Endometrial microvascular endothelial cells (primary cell): Measurements from ENCODE around the gene EYS. TPM values are rescaled to one million over a fixed set of nuclear protein-coding genes. Genes with fewer than 3 reads are reported as not detected.

Experiments
- in situ Hi-C: cut with HindIII; loops from 2 replicates; pipeline ENCODE4 v1.10.0; 2017; ENCODE audit warnings: low sequenced_read_pairs, low pct_unique_long_range_greater_than_20kb; ENCODE audit errors: inconsistent ontology term
- total RNA-seq: library from RNA; depleted of rRNA; stranded (reverse); fragments of >200 nt; gene quantifications from one replicate; pipeline ENCODE4 v1.2.3, GENCODE V29; 2015; ENCODE audit errors: inconsistent ontology term

EYS gene
- total RNA-seq, 1 donor from 2014 or later, result not detected

- in situ Hi-C loops, result no loop called here
These were observed 551.9 kb downstream of the EYS start for GRCh38 chr6:65155083-65155482.

GRCh38 chr6:65149841-65150240, 557.2 kb downstream of the EYS start:
- in situ Hi-C loops, result no loop called here

GRCh38 chr6:65148839-65149238, 558.2 kb downstream of the EYS start:
- in situ Hi-C loops, result no loop called here

DNA sequence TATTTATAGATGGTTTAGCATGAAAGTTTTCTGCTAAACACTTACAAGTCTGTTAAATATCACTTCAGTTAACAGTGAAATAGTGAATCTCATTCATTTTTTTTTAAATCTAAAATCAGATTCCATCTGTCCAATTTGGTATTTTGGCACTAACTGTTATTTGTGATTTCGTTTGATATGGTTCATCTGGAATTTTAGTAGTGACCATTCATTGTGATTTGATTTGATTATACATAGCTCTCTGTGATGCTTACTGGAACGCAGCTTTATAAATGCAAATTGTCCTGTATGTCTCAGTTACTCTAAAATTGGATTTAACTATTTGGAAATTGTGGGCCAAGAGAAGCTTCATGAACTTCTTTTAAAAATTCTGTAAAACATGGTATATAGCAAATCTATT, 571.5 kb downstream of the EYS start:
- in situ Hi-C loops, result no loop called here

DNA sequence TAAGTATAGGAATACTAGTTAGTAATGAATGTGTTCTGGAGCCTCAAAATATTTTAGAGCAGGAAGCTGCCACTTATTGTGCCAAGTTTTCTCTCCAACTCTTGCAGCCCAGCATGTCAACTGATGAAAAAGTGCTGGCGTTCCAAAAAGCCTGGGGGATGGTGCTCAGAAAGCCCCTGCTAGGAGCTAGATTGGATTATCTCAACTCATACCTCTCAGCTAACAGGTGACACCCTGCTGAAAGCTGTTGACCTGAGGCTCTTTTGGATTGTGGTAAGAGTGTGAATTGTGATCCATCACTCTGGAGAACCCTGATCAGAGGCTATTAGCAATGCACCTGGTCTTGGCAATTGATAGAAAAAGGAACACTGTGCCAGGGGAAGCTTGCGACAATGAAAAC, 580.4 kb downstream of the EYS start:
- in situ Hi-C loops, result no loop called here

- in situ Hi-C loops, result no loop called here
These were observed 583.5 kb downstream of the EYS start for GRCh38 chr6:65123521-65123920.

- in situ Hi-C loops, result no loop called here
These were observed 589.1 kb downstream of the EYS start for GRCh38 chr6:65117817-65118409.

- in situ Hi-C loops, result no loop called here
These were observed 590.7 kb downstream of the EYS start for GRCh38 chr6:65116326-65116725.

- in situ Hi-C loops, result no loop called here
These were observed 593.4 kb downstream of the EYS start for GRCh38 chr6:65113581-65113980.

- in situ Hi-C loops, result no loop called here
These were observed 594.6 kb downstream of the EYS start for GRCh38 chr6:65112435-65112834.

- in situ Hi-C loops, result no loop called here
These were observed 597.0 kb downstream of the EYS start for GRCh38 chr6:65110031-65110430.

DNA sequence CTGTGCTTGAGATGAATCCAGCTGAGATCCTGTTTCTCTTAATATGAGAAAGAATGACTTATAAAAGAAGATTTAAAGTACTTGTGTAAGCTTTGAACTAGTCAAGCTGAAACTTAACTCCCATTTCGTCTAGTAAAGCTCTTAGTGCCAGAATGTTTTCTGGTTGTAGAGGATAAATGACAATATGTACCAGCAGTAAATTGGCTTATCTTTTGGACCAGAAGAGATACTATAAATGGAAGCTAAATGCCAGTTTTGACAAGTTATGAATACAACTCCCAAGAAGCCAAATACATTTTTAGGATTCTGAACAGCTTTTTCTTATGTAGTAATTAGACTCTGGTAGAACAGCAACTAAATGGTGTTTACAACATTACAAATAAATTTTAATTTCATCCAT, 608.7 kb downstream of the EYS start:
- in situ Hi-C loops, result no loop called here

DNA sequence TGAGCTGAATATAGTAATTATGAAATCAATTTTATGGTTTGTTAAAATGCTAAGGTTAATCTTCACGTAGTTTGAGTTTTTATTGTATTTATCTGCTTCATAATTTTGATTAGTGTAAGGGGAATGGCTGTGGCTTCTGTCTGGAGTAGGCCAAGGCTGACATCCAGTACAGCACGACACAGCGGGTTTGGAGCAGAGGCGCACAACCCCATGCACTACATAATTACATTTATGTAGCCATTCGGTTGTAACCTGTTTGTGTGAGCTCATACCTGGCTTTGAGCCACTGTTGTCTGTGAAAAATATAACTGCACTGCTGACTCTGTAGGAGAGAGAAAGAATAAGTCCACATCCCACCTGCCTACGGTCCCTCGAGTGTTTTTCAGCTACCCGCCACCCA, 615.5 kb downstream of the EYS start:
- in situ Hi-C loops, result no loop called here

DNA sequence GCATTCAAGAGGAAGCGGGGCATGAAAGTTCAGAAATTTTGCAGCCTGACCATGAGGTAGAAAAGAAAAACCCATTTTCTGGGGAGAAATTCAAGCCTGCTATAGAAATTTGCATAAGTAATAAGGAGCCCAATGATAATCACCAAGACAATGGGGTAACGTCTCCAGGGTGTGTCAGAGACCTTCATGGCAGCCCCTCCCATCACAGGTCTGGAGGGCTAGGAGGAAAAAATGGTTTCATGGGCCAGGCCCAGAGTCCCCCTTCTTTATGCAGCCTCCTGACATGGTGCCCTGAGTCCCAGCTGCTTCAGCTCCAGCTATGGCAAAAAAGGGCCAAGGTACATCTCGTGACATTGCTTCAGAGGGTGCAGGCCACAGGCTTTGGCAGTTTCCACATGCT, 618.5 kb downstream of the EYS start:
- in situ Hi-C loops, result no loop called here

DNA sequence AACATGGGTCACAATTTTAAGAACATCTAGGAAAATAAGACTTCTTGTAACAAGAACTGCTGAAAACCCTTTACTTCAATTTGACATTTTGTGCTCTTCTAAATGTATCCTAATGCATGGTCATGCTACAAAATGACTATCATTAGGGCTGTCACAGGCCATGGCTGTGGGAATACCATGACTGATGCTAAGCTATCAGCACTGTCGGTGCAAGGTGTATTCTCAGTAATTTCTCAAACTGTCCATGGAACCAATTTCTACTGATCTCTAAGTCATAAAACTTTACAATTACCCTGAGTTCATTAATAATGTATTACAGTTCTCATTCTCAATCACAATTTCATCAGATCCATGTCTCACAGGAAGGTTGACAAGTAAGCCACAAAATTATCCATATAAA, 625.3 kb downstream of the EYS start:
- in situ Hi-C loops, result no loop called here

DNA sequence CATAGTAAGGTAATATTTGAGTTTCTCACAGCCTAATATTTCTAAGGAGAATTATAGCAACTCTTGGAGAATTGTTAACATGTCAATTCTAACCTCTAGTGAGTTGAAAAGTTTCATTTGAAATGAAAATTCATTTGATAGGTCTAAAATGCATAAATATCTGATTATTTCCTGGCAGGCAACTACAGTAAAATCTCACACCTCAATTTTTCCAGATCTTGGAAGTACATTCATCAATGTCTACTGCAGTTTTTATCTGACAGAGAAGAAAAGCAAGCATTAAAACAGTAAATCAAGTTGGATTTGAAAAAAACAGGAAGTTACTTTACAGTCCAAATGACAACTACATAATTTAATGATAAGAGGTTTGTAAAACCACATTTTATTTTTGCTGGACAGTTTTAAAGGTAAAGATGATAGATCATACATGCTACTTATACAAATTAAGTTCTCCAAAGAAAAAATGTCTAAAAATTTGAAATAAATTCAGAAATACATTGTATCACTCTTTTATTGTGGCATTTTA, 631.3 kb downstream of the EYS start:
- in situ Hi-C loops, result no loop called here

DNA sequence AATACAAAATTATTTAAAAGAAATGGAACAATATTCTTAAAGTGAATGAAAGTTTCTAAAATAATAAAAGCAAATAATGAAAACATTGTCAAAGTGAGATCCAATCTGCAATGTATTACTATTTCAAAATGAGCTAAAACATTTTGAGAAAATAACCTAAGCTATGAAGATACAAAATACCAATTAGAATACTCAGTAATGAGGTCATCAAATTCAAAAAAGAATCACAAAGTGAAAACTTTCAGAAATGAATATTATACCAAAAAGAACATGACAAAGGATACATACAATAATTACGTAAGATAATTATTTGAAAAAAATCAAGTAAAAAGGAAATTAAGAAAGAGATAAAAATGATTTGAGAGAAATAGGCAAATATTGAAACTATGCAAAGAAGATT, 634.5 kb downstream of the EYS start:
- in situ Hi-C loops, result no loop called here

DNA sequence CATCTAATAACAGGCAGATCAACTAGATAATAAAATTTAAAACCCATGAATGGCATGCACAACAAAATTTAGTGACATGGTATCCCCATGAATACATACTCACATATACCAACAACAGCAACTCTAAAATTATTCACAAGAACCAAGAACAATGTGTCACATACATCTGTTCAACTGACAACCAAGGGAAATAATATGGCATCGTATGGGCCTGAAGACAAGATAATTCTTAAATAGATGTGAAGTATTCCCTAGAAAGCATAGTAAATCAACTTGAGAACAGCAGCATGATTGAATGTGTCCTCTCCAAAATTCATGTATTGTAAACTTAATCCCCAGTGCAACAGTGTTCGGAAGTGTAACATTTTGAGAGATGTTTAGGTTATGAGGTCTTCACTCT, 635.5 kb downstream of the EYS start:
- in situ Hi-C loops, result no loop called here

DNA sequence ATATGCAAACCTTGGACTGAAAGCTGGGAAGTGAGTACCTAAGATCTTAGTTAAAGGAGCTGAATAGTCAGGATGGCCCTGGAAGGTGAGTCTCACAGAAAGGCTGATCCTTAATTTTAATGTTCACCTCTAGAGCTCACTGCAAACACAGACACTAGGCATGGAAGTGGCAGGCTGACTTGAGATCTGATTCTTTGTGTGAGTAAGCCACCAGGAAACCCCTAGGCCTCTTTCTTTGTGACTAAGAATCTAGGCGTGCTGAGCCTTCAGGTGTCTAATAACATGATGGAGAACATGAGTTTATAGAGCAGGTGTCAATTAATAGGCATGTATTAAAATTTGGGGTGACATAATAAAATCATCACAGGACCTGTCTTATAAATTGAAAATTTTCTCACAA, 642.2 kb downstream of the EYS start:
- in situ Hi-C loops, result no loop called here

DNA sequence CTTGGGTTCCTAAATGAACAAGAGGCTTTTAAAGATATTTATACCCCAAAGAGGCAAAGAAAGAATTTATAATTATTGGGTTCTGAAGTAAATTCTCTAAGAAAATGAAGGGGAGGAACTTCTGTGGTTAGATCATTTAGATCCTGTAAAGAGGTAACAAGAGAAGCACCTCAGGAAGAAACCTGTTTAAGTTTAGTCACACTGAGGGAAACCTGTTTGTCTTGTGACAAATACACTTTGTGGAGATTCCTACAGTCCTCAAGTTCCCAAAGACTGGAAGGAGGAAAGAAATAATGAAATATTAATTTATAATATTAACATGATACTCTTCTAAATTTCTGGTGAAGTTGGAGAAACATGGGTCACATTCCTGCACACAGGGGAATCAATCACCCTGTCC, 647.5 kb downstream of the EYS start:
- in situ Hi-C loops, result no loop called here

DNA sequence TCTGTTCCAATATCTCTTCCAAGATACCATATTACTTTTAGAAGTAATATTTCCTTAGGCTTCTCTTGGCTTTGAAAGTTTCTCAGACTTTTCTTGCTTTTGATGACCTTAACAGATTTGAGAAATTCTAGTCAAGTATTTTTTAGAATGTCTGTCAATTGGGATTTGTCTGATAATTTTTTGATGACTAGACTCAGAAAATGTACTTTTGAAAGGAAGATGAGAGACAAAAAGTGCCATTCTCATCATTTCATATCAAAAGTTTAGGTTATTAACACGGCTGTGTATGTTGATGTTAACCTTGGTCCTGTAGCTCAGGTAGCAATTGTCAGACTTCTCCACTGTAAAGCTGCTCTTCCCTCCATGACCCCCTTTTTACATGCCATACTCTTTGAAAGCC, 651.5 kb downstream of the EYS start:
- in situ Hi-C loops, result no loop called here
